HG03469 (cell line): ENCODE results near the gene PCBD1.
"Not testable (repeated sequence)": the region's sequence is repeated elsewhere in the genome, so short reads cannot be mapped to it uniquely, and the experiment has no call there.

Source experiments
- ATAC-seq: cut with Tn5 transposase; IDR thresholded peaks from one replicate; pipeline ENCODE4 v1.9.1; 2021; ENCODE audit warnings: mild to moderate bottlenecking, moderate library complexity, moderate number of reproducible peaks; ENCODE audit not compliant: unreplicated experiment

The PCBD1 gene

GRCh38 chr10:70874061-70874460 is 14.3 kb downstream of the PCBD1 start:
- no peak for ATAC-seq

- no peak for ATAC-seq
Measured at GRCh38 chr10:70872291-70872690, 16.1 kb downstream of the PCBD1 start.

- no peak for ATAC-seq
Measured at GRCh38 chr10:70866424-70866823, 21.9 kb downstream of the PCBD1 start.

- no peak for ATAC-seq
Measured at GRCh38 chr10:70864935-70865334, 23.4 kb downstream of the PCBD1 start.

GRCh38 chr10:70863470-70864160 is 24.8 kb downstream of the PCBD1 start:
- ATAC-seq: no peak

GRCh38 chr10:70861495-70862197 is 26.7 kb downstream of the PCBD1 start:
- ATAC-seq: not testable (repeated sequence)

- no peak for ATAC-seq
Measured at GRCh38 chr10:70858759-70859158, 29.6 kb downstream of the PCBD1 start.

GRCh38 chr10:70856454-70856853 is 31.9 kb downstream of the PCBD1 start:
- no peak for ATAC-seq

- no peak for ATAC-seq
Measured at GRCh38 chr10:70853457-70853856, 34.9 kb downstream of the PCBD1 start.

GRCh38 chr10:70853038-70853437 is 35.3 kb downstream of the PCBD1 start:
- ATAC-seq: no peak

GRCh38 chr10:70851597-70852475 is 36.5 kb downstream of the PCBD1 start:
- no peak for ATAC-seq

GRCh38 chr10:70850097-70850496 is 38.3 kb downstream of the PCBD1 start:
- no peak for ATAC-seq

GRCh38 chr10:70849582-70850016 is 38.8 kb downstream of the PCBD1 start:
- ATAC-seq: no peak

GRCh38 chr10:70847659-70848360 is 40.6 kb downstream of the PCBD1 start:
- no peak for ATAC-seq

- ATAC-seq: no peak
Measured at GRCh38 chr10:70846795-70847194, 41.6 kb downstream of the PCBD1 start.

- ATAC-seq: no peak
Measured at GRCh38 chr10:70845816-70846215, 42.5 kb downstream of the PCBD1 start.

GRCh38 chr10:70845256-70845655 is 43.1 kb downstream of the PCBD1 start:
- ATAC-seq: no peak

- ATAC-seq: no peak
Measured at GRCh38 chr10:70843776-70844489, 44.4 kb downstream of the PCBD1 start.

- no peak for ATAC-seq
Measured at GRCh38 chr10:70843333-70843732, 45.0 kb downstream of the PCBD1 start.

GRCh38 chr10:70840836-70841235 is 47.5 kb downstream of the PCBD1 start:
- ATAC-seq: no peak
